HAP-1 (cell line): ENCODE results near the gene ZFC3H1.

Experiments used
- DNase-seq, 2 experiments: peaks; one replicate each; pipeline ENCODE4 v3.0.0-alpha.2; 2016 to 2020; ENCODE audit warnings: low spot score in 2 of 2
- H3K27me3 ChIP-seq: fragments of 250-450 bp; sonication (Bioruptor Pico); 2 replicates; pipeline ENCODE4 v1.5.1; 2020; ENCODE audit warnings: low read depth, mild to moderate bottlenecking, moderate library complexity
- H3K36me3 ChIP-seq: fragments of 250-450 bp; sonication (Bioruptor Pico); replicated peaks from 2 replicates; pipeline ENCODE4 v1.5.1; 2020; ENCODE audit warnings: mild to moderate bottlenecking
- H3K4me1 ChIP-seq: fragments of 250-450 bp; sonication (Bioruptor Pico); 2 replicates; pipeline ENCODE4 v1.5.1; 2020; ENCODE audit warnings: mild to moderate bottlenecking
- H3K4me3 ChIP-seq: fragments of 250-450 bp; sonication (Bioruptor Pico); 2 replicates; pipeline ENCODE4 v1.5.1; 2020; ENCODE audit warnings: mild to moderate bottlenecking, moderate library complexity
- H3K9me3 ChIP-seq: fragments of 250-450 bp; sonication (Bioruptor Pico); 2 replicates; pipeline ENCODE4 v1.5.1; 2020; ENCODE audit warnings: mild to moderate bottlenecking, moderate library complexity
- in situ Hi-C: fragments of 300-500 bp; cut with MboI; formaldehyde crosslinking; loops from 3 replicates; pipeline ENCODE4 v1.14.3; 2020; ENCODE audit warnings: low sequenced_read_pairs, inconsistent platforms, mixed read lengths

The ZFC3H1 gene

DNA sequence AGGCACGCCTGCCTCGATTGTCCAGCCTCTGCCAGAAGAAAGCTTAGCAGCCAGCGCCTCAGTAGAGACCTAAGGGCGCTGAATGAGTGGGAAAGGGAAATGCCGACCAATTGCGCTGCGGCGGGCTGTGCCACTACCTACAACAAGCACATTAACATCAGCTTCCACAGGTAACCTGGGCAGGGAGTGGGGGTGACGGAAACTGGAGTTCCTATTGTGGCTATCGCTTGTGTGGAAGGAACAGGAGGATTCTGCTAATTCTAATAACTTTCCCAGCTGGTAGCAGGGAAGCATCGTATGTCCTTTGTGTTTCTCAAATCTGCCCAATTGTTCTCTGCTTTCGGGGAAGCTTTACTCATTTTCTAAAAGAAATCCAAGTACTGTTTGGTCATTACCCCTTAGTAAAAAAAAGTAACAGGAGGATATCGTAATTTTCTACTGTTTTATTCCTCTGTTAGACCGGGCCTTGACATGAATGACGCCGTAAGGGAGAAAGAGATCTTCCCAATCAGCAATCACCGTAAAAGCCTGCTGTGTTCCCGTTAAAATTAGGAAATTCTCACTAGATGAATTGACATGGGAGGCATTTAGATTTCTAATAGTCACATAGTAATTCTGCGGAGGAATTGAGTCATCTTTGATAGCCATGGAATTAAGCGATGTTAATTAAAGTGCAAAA lies 902 bp upstream of the ZFC3H1 start:
- Histone ChIP-seq H3K27me3 (no peaks in the 10 kb centered on the region), H3K9me3 (no peaks in the 10 kb centered on the region), H3K4me1 (peaks cover 8% of the 10 kb centered on the region), H3K36me3 (peaks cover 7% of the 10 kb centered on the region), H3K4me3 (peak overlapping the region; percentile 79)
- no peak for DNase-seq
- in situ Hi-C loops, result no loop called here

DNA sequence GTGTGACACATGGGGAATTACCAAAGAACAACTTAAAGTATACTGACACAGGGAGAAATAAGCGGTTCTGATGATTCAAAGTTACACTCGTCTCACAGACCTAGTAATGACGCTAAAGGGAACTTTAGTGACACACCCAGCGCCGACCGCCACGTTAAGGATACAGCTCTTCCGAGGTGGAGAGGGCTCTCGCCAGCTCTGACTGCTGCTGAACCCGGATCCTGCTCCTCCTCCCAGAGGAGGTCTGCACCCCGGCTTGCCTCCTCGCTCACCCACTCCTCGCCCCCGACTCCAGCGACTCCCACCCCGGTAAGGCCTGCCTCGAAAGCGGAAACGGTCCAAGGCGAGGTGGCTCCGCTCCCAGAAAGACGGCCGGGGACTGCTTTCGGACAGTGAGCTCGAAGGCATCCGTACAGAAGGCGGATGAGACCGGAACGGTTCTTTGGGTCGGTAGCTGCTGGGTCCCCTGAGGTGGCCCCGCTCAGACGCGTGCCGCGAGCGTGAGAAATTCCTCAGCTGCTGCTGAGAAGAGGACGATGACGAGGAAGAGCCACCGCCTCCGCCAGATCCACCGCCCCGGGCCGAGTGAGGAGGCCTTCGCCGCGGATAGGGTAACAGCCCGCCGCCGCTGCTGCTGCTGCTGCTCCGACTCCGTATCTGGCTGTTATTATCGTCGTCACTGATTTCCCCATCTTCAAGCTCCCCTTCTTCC lies 643 bp downstream of the ZFC3H1 start:
- in situ Hi-C loops, result no loop called here
- Histone ChIP-seq H3K27me3 (no peaks in the 10 kb centered on the region), H3K4me3 (peak overlapping the region; percentile 79), H3K9me3 (no peaks in the 10 kb centered on the region), H3K36me3 (peaks cover 19% of the 10 kb centered on the region), H3K4me1 (peaks cover 8% of the 10 kb centered on the region)
- DNase-seq, result peak in 1 of 2 experiments; percentile 57

DNA sequence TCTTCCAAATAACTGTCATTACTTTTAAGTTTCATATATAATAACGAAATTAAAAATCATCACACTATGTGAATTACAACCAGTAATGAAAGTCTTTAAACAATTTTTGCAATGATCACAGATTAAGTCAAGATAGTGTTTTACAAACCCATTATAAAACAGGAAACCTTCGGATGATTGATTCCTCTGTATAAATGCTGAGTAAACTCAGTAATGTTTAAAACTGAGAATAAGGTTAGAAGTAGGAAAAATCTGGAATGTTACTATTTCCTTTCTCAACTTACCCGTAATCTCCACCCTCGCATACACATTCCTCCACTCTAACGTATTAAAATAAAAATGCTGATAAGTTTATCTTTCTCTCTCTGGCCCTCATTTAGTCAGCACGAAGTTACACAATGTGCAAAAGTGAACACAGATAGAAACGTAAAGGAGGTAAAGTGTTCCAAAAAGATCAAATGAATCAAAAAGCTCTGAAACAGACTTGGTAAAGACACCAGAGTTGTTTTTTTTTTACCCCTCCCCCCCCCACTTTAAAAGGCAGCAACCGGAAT lies 1.6 kb downstream of the ZFC3H1 start:
- H3K4me1 ChIP-seq, result peaks cover 8% of the 10 kb centered on the region
- H3K4me3 ChIP-seq, result peak overlapping the region; percentile 79
- in situ Hi-C loops, result no loop called here
- no peak for DNase-seq
- no peaks in the 10 kb centered on the region for H3K9me3 ChIP-seq
- no peaks in the 10 kb centered on the region for H3K27me3 ChIP-seq
- peaks cover 27% of the 10 kb centered on the region for H3K36me3 ChIP-seq

DNA sequence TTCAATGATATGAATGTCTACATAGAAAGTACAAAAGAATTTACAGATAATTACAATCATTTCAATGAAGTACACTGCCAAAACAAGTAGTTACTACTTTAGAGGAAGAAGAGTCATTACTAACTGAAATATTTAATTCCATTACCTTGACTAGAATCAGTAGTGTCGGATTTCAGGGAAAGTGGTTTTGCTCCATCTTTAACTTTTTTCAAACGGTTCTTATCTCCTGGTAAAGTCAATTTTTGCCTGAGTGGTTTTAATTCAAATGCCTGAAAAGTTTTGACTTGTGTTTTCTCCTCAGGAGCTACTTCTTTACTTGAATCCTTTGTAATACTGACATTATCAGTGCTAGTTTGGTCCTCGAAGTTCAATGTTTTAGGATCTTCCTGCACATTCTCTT lies 6.9 kb downstream of the ZFC3H1 start:
- no peak for DNase-seq
- in situ Hi-C loops, result no loop called here
- no peaks in the 10 kb centered on the region for H3K27me3 ChIP-seq
- peaks cover 8% of the 10 kb centered on the region; the same call in 1 of the 2 replicates for H3K9me3 ChIP-seq
- H3K4me3 ChIP-seq, result no peak overlapping the region
- H3K4me1 ChIP-seq, result no peaks in the 10 kb centered on the region; the same call in 1 of the 2 replicates
- peaks cover 70% of the 10 kb centered on the region for H3K36me3 ChIP-seq

DNA sequence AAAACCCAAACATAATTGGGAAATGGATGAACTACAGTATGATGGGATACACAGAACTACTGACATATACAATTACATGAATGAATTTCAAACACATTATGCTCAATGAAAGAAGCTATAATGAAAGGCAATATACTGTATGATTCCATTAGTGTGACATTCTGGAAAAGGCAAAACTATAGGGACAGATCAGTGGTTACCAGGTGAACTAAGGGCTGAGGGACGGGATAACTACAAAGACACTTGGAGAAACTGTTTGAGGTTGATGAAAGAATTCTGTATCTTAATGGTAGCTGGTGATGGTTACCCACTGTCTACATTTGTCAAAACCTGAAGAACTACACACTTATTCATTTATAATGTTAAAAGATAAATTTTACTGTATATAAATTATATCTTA lies 7.7 kb downstream of the ZFC3H1 start:
- no peak for DNase-seq
- in situ Hi-C loops, result no loop called here
- Histone ChIP-seq H3K4me1 (no peaks in the 10 kb centered on the region), H3K36me3 (peaks cover 70% of the 10 kb centered on the region), H3K4me3 (no peak overlapping the region), H3K27me3 (no peaks in the 10 kb centered on the region), H3K9me3 (peaks cover 8% of the 10 kb centered on the region; the same call in 1 of the 2 replicates)

DNA sequence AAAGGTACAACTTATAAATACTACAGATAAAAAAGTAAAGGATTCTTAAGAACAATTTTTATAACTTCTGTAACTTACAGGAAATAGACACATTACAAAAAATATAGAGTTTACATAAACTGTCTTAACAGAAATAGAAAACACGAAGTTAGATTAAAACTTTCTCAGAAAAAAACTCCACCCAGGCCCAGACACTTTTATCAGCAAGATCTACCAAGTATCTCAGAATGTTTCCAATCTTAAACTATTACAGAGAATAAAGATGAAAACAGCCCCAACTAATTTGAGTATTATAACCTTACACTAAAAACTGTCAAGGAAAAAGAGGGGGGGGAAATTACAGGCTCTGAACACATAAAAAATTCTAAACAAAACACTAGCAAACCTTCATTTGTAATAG lies 8.2 kb downstream of the ZFC3H1 start:
- Histone ChIP-seq H3K36me3 (peaks cover 74% of the 10 kb centered on the region), H3K27me3 (no peaks in the 10 kb centered on the region), H3K9me3 (peaks cover 8% of the 10 kb centered on the region; the same call in 1 of the 2 replicates), H3K4me1 (no peaks in the 10 kb centered on the region), H3K4me3 (no peak overlapping the region)
- DNase-seq, result no peak
- in situ Hi-C loops, result no loop called here

DNA sequence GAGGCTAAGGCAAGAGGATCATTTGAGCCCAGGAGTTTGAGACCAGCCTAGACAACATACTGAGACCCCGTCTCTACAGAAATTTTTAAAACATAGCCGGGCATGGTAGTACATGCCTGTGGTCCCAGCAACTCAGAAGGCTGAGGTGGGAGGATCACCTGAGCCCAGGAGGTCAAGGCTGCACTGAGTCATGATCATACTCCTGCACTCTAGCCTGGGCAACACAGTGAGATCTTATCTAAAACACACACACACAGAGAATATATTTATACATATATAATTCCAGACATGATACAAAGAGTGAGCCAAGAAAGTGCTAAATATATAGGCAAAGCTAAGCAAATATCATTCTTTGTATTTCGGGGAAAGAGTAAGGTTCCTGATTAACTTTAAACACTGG lies 9.4 kb downstream of the ZFC3H1 start:
- H3K4me1 ChIP-seq, result no peaks in the 10 kb centered on the region
- in situ Hi-C loops, result no loop called here

DNA sequence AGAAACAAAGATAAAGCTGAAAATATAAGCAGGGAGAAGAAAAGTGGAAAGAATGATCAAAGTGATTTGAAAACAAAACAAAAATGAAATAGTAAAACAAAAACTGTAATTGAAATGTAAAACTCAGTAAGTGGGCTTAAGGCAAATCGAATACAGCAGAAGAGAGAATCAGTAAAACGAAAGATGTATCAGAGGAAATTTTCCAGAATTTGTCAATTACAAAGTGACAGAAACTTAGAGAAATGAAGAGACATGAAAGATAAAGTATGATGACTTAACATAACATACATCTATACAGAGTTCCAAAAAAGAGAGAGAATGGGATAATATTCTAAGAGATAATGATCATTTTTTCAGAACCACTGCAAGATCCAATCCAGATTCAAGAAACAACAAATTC lies 10.5 kb downstream of the ZFC3H1 start:
- peaks cover 8% of the 10 kb centered on the region; the same call in 1 of the 2 replicates for H3K9me3 ChIP-seq
- peaks cover 58% of the 10 kb centered on the region for H3K36me3 ChIP-seq
- H3K27me3 ChIP-seq, result no peaks in the 10 kb centered on the region
- H3K4me1 ChIP-seq, result no peaks in the 10 kb centered on the region
- in situ Hi-C loops, result no loop called here
- no peak overlapping the region for H3K4me3 ChIP-seq
- no peak for DNase-seq

More for the DNA sequence above, 9.4 kb downstream of the ZFC3H1 start:
- peaks cover 8% of the 10 kb centered on the region; the same call in 1 of the 2 replicates for H3K9me3 ChIP-seq
- no peak overlapping the region for H3K4me3 ChIP-seq
- no peaks in the 10 kb centered on the region for H3K27me3 ChIP-seq
- H3K36me3 ChIP-seq, result peaks cover 68% of the 10 kb centered on the region
- DNase-seq, result no peak

DNA sequence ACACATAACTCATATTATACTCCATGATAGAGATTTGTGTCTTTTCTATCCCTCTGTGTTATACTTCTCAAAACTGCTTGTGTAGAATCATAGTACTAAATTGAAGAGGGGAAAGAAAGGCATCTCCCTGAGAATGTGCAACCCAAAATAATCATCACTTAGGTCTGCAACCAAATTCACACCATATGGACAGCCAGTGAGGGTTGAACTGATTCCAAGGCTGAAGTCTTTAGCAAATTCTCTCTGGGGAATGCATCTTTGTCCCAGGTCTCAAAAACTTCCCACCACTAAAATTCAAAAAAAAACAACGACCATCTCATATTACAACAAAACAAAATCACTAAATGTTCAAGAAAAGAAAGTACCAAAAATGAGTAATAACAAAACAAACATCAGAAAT lies 11.0 kb downstream of the ZFC3H1 start:
- Histone ChIP-seq H3K27me3 (no peaks in the 10 kb centered on the region), H3K9me3 (peaks cover 8% of the 10 kb centered on the region; the same call in 1 of the 2 replicates), H3K4me3 (no peak overlapping the region), H3K36me3 (peaks cover 56% of the 10 kb centered on the region), H3K4me1 (no peaks in the 10 kb centered on the region)
- DNase-seq, result no peak
- in situ Hi-C loops, result no loop called here

DNA sequence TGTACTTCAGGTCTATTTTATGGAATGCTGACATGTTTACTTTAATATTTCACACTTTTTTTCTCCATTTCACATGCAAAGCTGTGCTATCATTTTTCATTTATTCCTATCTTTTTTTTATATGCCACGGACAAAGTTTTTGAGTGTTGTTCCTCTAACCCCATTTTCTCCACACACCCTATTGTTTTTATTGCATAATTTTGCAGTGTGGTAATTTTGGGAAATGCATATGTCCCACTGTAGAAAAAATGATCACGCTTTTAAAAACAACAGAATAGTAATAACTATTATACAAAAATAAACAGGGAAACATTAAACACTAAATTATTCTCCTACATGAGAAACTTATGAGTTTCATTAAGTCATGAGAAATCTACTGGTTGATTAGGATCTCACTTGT lies 14.2 kb downstream of the ZFC3H1 start:
- no peak for DNase-seq
- Histone ChIP-seq H3K9me3 (peaks cover 8% of the 10 kb centered on the region; the same call in 1 of the 2 replicates), H3K4me1 (no peaks in the 10 kb centered on the region), H3K36me3 (peaks cover 47% of the 10 kb centered on the region), H3K27me3 (no peaks in the 10 kb centered on the region), H3K4me3 (no peak overlapping the region)
- in situ Hi-C loops, result loop anchor here (25.0 kb wide), 1 partner anchor 212 kb away; the partner anchor contains the start of gene LGR5

DNA sequence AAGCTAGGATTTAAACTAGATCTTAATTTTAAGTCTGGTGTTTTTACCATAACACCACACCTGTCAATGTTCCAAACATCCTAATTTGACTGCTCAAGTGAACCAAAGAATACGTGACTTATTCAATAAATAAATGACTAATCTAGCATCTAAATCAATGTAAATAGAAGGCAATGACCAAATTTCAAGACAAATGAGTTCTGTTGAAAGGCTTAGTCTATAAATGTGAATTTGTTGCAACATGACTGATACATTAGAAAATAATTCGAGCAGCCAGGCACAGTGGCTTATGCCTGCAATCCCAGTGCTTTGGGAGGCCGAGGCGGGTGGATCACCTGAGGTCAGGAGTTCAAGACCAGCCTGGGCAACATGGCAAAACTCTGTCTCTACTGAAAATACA lies 15.1 kb downstream of the ZFC3H1 start:
- peaks cover 52% of the 10 kb centered on the region for H3K36me3 ChIP-seq
- in situ Hi-C loops, result loop anchor here (25.0 kb wide), 1 partner anchor 211 kb away; the partner anchor contains the start of gene LGR5
- no peaks in the 10 kb centered on the region for H3K9me3 ChIP-seq
- H3K27me3 ChIP-seq, result no peaks in the 10 kb centered on the region
- no peak for DNase-seq
- no peaks in the 10 kb centered on the region for H3K4me1 ChIP-seq
- no peak overlapping the region for H3K4me3 ChIP-seq

DNA sequence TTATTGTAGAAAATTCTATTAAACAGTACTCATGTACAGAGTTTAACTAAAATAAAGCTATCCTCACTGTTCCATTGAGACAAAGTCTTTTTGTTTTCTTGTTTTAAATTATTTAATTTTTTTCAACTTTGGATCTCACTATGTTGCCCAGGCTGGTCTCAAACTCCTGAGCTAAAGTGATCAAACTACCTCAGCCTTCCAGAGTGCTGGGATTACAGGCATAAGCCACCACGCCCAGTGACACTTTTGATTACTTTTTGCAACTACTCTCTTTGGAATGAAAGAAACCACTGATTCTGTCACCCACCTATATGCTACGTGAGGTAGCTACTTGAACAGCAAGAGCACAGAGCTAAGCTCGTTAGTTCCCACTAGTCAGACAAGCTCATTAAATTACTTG lies 17.1 kb downstream of the ZFC3H1 start:
- Histone ChIP-seq H3K36me3 (peaks cover 50% of the 10 kb centered on the region), H3K4me3 (no peak overlapping the region), H3K27me3 (no peaks in the 10 kb centered on the region), H3K9me3 (no peaks in the 10 kb centered on the region), H3K4me1 (no peaks in the 10 kb centered on the region)
- in situ Hi-C loops, result loop anchor here (25.0 kb wide), 1 partner anchor 209 kb away; the partner anchor contains the start of gene LGR5
- no peak for DNase-seq

DNA sequence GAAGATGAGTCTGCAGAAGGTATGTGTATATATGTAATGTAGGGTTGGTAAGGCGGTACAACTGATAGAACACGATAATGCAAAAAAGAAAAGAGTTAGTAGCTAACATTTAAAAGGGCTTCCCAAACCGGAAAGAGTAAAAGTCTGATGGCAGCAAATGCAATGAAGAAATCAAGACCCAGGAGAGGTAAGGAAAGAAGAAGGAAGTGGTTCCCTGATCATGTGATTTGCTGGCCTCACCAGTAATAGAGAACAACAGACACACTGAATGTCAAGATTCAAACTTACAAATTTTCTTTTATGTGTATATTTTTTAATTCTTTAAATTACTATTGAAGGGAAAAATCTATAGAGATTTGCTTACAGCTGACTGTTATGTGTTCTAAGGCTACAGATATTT lies 18.4 kb downstream of the ZFC3H1 start:
- in situ Hi-C loops, result loop anchor here (25.0 kb wide), 1 partner anchor 208 kb away; the partner anchor contains the start of gene LGR5

DNA sequence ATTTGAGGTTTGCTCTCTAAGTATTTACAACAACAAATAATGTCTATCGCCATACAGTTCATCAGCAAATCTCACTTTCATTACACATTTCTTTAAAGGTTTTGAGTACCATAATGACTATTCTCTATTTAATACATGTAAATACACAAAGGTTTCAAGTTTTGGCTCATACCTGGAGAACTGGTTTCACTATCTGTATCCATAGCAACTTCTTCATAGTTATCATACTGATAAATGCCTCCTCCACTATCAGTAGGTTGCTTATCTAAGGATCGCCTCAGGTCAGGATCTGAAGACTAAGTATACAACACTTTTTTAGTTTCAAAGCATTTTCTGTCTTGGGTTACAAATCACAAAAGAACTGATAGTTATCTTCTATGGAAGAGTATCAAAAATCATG lies 21.4 kb downstream of the ZFC3H1 start:
- Histone ChIP-seq H3K27me3 (no peaks in the 10 kb centered on the region), H3K9me3 (no peaks in the 10 kb centered on the region), H3K36me3 (peaks cover 62% of the 10 kb centered on the region), H3K4me1 (no peaks in the 10 kb centered on the region), H3K4me3 (no peak overlapping the region)
- DNase-seq, result no peak
- in situ Hi-C loops, result loop anchor here (25.0 kb wide), 1 partner anchor 205 kb away; the partner anchor contains the start of gene LGR5

More for the DNA sequence above, 18.4 kb downstream of the ZFC3H1 start:
- DNase-seq, result no peak
- Histone ChIP-seq H3K9me3 (no peaks in the 10 kb centered on the region), H3K27me3 (no peaks in the 10 kb centered on the region), H3K36me3 (peaks cover 52% of the 10 kb centered on the region), H3K4me3 (no peak overlapping the region), H3K4me1 (no peaks in the 10 kb centered on the region)
